Body of pancreas (tissue), 4 donors: Measurements from ENCODE around the gene SLC15A2. TPM values are rescaled to one million over a fixed set of nuclear protein-coding genes. Genes with fewer than 3 reads are reported as not detected.

Experiments
- ATAC-seq: fragments of 150-250 bp; one replicate; pipeline ENCODE4 v1.9.1; 2016
- DNase-seq, 4 donors: peaks; one replicate each; pipeline ENCODE4 v3.0.0-alpha.2; 2019
- H3K27ac ChIP-seq, 4 donors: fragments of 200-600 bp; sonication (generic); 1 replicate in 3 of 4; 2 replicates in 1 of 4; pipeline versions ENCODE4 v1.5.1 to v1.6.1; 2016 to 2019; ENCODE audit warnings: mild to moderate bottlenecking in 1 of 4, mixed read lengths in 1 of 4, moderate library complexity in 1 of 4
- H3K27me3 ChIP-seq, 2 donors: fragments of 200-600 bp; sonication (generic); one replicate each; pipeline ENCODE4 v1.6.0; 2016; ENCODE audit warnings: mild to moderate bottlenecking in 1 of 2
- H3K36me3 ChIP-seq, 2 donors: fragments of 200-600 bp; sonication (generic); replicated peaks in 1 of 2; 2 replicates each; pipeline ENCODE4 v1.5.1; 2016; ENCODE audit warnings: low read depth in 2 of 2; ENCODE audit not compliant: insufficient read depth in 1 of 2
- H3K4me1 ChIP-seq: fragments of 200-600 bp; sonication (generic); one replicate; pipeline ENCODE4 v1.6.0; 2016
- H3K4me3 ChIP-seq, 2 donors: fragments of 200-600 bp; sonication (generic); 1 replicate in 1 of 2; 2 replicates in 1 of 2; pipeline ENCODE4 v1.5.1; 2016 to 2019
- H3K9me3 ChIP-seq, 3 donors: fragments of 200-600 bp; sonication (generic); 1 replicate in 2 of 3; 2 replicates in 1 of 3; pipeline ENCODE4 v1.5.1; 2016
- CTCF ChIP-seq, 7 experiments: fragments of 450-650 bp in 4 of 7; fragments of 200-600 bp in 3 of 7; sonication (generic) in 3 of 7; IDR thresholded peaks; one replicate each; pipeline ENCODE4 v1.5.1; 2016 to 2019; ENCODE audit warnings: antibody characterized with exemption in 7 of 7
- POLR2A ChIP-seq, 3 donors: fragments of 450-650 bp; IDR thresholded peaks; one replicate each; pipeline ENCODE4 v1.6.1; 2016; ENCODE audit warnings: antibody characterized with exemption in 3 of 3, mild to moderate bottlenecking in 2 of 3
- WGBS, 2 donors: methylation state at CpG; one replicate each; pipeline ENCODE4 v1.1.5; 2017; 5-methylcytosine and 5-hydroxymethylcytosine counted together
- intact Hi-C: fragments of 100-400 bp; cut with DNase I; formaldehyde crosslinking; loops from one replicate; pipeline ENCODE4 v1.15.1; 2023
- total RNA-seq, 2 donors: library from RNA; depleted of rRNA; stranded (reverse); fragments of >200 nt; gene quantifications; one replicate each; pipeline ENCODE4 v1.1.0, GENCODE V29; 2016

The SLC15A2 gene
- total RNA-seq, 2 donors from 2014 or later, result 2.3 TPM

GRCh38 chr3:121963608-121964007 is 69.4 kb downstream of the SLC15A2 start:
- Histone ChIP-seq H3K9me3 (no peaks in the 10 kb centered on the region), H3K27me3 (no peaks in the 10 kb centered on the region), H3K4me1 (no peaks in the 10 kb centered on the region), H3K27ac (no peak overlapping the region), H3K36me3 (no peaks in the 10 kb centered on the region), H3K4me3 (no peak overlapping the region)
- intact Hi-C loops, result no loop called here
- DNase-seq, result no peak
- WGBS, 2 donors, result 63 to 92% methylated on average over 1 of the region's 1 CpG
- TF ChIP-seq CTCF (IDR thresholded peaks at IDR 0.05) (no peak), POLR2A (IDR thresholded peaks at IDR 0.05) (no peak)
- no peak for ATAC-seq

- Histone ChIP-seq H3K27ac (no peak overlapping the region), H3K4me1 (peaks cover 23% of the 10 kb centered on the region), H3K4me3 (no peak overlapping the region), H3K36me3 (no peaks in the 10 kb centered on the region), H3K9me3 (no peaks in the 10 kb centered on the region), H3K27me3 (no peaks in the 10 kb centered on the region)
- intact Hi-C loops, result no loop called here
- ATAC-seq, result no peak
- DNase-seq, result no peak
- 79 to 86% methylated on average over 2 of the region's 2 CpGs for WGBS, 2 donors
- no peak for TF ChIP-seq CTCF (IDR thresholded peaks at IDR 0.05)
- TF ChIP-seq POLR2A (IDR thresholded peaks at IDR 0.05), result no peak
Measured at GRCh38 chr3:121969631-121970030, 75.4 kb downstream of the SLC15A2 start.

GRCh38 chr3:121970047-121970446 is 75.8 kb downstream of the SLC15A2 start:
- Histone ChIP-seq H3K9me3 (no peaks in the 10 kb centered on the region), H3K4me1 (peaks cover 27% of the 10 kb centered on the region), H3K27ac (no peak overlapping the region), H3K4me3 (no peak overlapping the region), H3K36me3 (no peaks in the 10 kb centered on the region), H3K27me3 (no peaks in the 10 kb centered on the region)
- ATAC-seq, result no peak
- DNase-seq, result no peak
- WGBS, 2 donors, result 46 to 70% methylated on average over 1 of the region's 1 CpG
- TF ChIP-seq POLR2A (IDR thresholded peaks at IDR 0.05) (no peak), CTCF (IDR thresholded peaks at IDR 0.05) (no peak)
- intact Hi-C loops, result no loop called here

GRCh38 chr3:121974601-121975111 is 80.5 kb downstream of the SLC15A2 start:
- peak overlapping the region in 3 of 4 donors; percentile 16 to 59 (median 22) for H3K27ac ChIP-seq
- H3K9me3 ChIP-seq, result no peaks in the 10 kb centered on the region
- ATAC-seq (peak; percentile 48), DNase-seq (no peak)
- H3K4me3 ChIP-seq, result no peak overlapping the region
- no peaks in the 10 kb centered on the region for H3K27me3 ChIP-seq
- WGBS, 2 donors, result 93 to 95% methylated on average over 2 of the region's 2 CpGs
- intact Hi-C loops, result no loop called here
- no peaks in the 10 kb centered on the region for H3K36me3 ChIP-seq
- TF ChIP-seq POLR2A (IDR thresholded peaks at IDR 0.05) (no peak), CTCF (IDR thresholded peaks at IDR 0.05) (no peak)
- H3K4me1 ChIP-seq, result peaks cover 53% of the 10 kb centered on the region

GRCh38 chr3:121975702-121976302 is 81.6 kb downstream of the SLC15A2 start:
- WGBS, 2 donors, result 26 to 44% methylated on average over 1 of the region's 1 CpG
- ATAC-seq, result peak; percentile 75
- no peak overlapping the region for H3K4me3 ChIP-seq
- H3K36me3 ChIP-seq, result no peaks in the 10 kb centered on the region
- intact Hi-C loops, result no loop called here
- TF ChIP-seq CTCF (IDR thresholded peaks at IDR 0.05), result peak in 4 of 7 experiments; percentile 7 to 24 (median 19)
- TF ChIP-seq POLR2A (IDR thresholded peaks at IDR 0.05), result no peak
- H3K9me3 ChIP-seq, result no peaks in the 10 kb centered on the region
- H3K27me3 ChIP-seq, result no peaks in the 10 kb centered on the region
- peaks cover 58% of the 10 kb centered on the region for H3K4me1 ChIP-seq
- no peak for DNase-seq
- H3K27ac ChIP-seq, result peak overlapping the region; percentile 34 to 59 (median 56)
